SK-N-SH treated with all-trans-retinoic acid at 6 μM for 48 hours (cell line): ENCODE measurements around the gene PTPRN2.

Source experiments
- ARNTL ChIP-seq: fragments of 450-650 bp; formaldehyde crosslinking; IDR thresholded peaks from 2 replicates; pipeline ENCODE4 v1.5.0; 2020; ENCODE audit warnings: low read depth, mild to moderate bottlenecking, moderate library complexity, borderline replicate concordance
- RARB ChIP-seq: fragments of 250-450 bp; sonication (Bioruptor Pico); IDR thresholded peaks from 2 replicates; pipeline ENCODE4 v1.8.0; 2021; ENCODE audit warnings: mild to moderate bottlenecking, moderate library complexity
- TOX ChIP-seq: fragments of 250-450 bp; sonication (Bioruptor Pico); IDR thresholded peaks from 2 replicates; pipeline ENCODE4 v1.8.0; 2021; ENCODE audit warnings: mild to moderate bottlenecking, moderate library complexity, borderline replicate concordance
- ZC3H10 ChIP-seq: fragments of 250-450 bp; sonication (Bioruptor Pico); IDR thresholded peaks from 2 replicates; pipeline ENCODE4 v1.5.1; 2021; ENCODE audit warnings: mild to moderate bottlenecking, moderate library complexity
- ZNF565 ChIP-seq: fragments of 450-650 bp; formaldehyde crosslinking; conservative IDR thresholded peaks from 2 replicates; pipeline ENCODE4 v1.5.0; 2020; ENCODE audit warnings: low read depth, mild to moderate bottlenecking, moderate library complexity

- TF ChIP-seq ZC3H10 (CRISPR knock-in tag) (no peak), ZNF565 (CRISPR knock-in tag) (no peak), TOX (CRISPR knock-in tag) (no peak), RARB (CRISPR knock-in tag) (no peak), ARNTL (no peak)
These were observed 1044.3 kb downstream of the PTPRN2 start for GRCh38 chr7:157543276-157543675.
